Activated T-cell treated with anti-CD3 and anti-CD28 coated beads for 1 hour (primary cell): ENCODE data around the gene GARIN5A.
A peak's percentile ranks its signal among the peaks of the same experiment; 100 is the strongest.

Experiments
- DNase-seq: peaks from one replicate; pipeline ENCODE4 v3.0.0-alpha.2; 2020; ENCODE audit warnings: low read depth

GARIN5A gene

GRCh38 chr19:50433201-50434180 lies 43.2 kb downstream of the GARIN5A start:
- no peak for DNase-seq

DNA sequence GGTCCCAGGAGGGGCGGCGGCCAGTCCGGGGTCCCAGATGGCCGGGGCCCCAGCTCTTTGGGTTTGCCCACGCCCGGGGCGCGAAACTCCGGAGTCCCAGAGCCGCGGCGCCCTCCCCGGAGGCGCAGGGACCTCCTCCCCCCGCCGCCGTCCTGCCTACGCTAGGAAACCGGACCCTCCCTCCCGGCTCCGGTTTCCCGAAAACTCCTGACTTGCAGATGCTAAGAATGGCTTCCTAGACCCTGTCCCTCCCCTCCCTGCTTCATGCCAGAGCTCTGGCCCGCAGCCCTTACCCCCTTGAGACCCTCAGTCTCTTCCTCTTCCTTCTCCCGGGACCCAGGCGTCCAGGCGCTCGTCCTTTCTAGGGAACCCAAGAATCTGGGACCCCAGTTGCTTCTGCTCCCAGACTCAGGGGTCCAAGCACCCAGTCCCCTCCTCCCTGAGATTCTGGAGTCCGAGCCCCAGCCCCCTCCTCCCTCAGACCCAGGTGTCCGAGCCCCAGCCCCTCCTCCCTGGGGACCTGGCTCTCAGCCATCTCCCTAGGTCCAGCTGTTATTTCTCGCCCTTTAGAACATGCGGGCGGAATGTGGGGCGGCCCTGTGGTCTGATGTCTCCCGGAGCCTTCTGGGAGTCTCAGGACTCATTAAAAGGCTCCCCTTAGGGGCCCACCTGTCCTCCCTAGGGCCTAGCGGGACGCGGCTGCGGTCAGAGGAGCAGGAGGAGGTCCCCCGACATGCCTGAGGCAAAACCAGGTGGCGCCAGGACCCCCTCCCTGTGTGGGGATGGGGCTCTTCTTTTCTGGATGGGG lies 44.2 kb downstream of the GARIN5A start, which contains the start of gene MYBPC2:
Gene MYBPC2, plus strand, starts transcription at position 672 of the 808 bp plus-strand sequence. Its CDS starts 62 bp downstream, at position 734.
- DNase-seq = no peak

GRCh38 chr19:50431343-50432220 lies 45.1 kb downstream of the GARIN5A start:
- DNase-seq = peak; percentile 76

DNA sequence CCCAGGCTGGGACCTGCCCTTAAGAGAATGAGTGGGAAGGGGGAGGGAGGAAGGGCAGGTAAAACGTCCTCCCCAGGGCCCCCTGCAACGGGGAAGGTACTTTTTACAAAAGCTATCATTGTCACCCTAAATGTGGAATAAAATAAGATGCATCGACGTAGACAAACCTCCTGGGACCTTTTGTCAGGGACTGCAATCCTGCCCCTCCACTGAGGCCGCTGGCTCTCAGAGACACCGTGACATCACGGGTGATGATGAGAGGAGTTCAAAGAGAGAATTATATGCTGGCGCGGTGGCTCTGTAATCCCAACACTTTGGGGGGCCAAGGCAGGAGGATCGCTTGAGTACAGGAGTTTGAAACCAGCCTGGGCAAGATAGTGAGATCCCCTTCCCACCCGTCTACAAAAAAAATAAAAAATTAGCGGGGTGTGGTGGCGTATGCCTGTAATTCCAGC lies 45.7 kb downstream of the GARIN5A start:
- no peak for DNase-seq

GRCh38 chr19:50428772-50429463 lies 47.7 kb downstream of the GARIN5A start:
- DNase-seq = no peak

- no peak for DNase-seq
These were observed 48.6 kb downstream of the GARIN5A start for GRCh38 chr19:50427997-50428425.

DNA sequence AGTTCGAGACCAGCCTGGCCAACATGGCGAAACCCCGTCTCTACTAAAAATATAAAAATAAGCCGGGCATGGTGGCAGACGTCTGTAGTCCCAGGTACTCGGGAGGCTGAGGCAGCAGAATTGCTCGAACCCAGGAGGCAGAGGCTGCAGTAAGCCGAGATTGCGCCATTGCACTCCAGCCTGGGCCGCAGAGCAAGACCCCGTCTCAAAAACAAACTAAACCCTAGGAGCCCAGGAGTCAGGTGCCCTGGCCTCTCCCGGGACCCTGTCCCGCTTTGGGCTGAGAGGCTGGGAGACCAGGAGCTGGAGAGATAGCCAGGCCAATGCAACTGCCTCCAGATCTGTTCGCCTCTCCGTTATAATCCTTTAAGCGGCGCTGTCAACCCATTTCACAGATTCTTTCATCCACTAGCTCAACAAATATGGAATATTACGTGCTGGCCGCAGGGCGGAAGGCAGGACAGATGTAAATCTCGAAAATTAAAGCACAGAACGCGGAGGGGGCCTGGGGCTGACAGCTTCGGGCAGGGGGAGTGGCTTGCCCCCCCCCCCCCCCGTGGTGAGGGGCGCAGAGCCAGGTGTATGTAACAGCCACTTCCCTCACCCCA lies 49.2 kb downstream of the GARIN5A start:
- no peak for DNase-seq

DNA sequence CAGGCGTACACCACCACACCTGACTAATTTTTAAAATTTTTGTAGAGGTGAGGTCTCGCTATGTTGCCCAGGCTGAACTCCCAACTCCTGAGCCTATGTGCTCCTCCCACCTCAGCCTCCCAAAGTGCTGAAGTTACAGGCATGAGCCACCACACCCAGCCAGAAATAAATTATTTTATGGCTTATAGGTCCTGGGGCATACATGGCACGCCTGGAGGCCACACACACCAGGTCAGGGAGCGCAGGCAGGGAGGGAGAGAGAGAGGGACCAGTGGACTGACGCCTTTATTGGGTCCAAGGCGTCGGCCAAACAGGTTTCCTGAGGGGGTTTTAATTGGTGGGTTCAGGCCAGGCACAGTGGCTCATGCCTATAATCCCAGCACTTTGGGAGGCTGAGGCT lies 51.1 kb downstream of the GARIN5A start:
- no peak for DNase-seq

DNA sequence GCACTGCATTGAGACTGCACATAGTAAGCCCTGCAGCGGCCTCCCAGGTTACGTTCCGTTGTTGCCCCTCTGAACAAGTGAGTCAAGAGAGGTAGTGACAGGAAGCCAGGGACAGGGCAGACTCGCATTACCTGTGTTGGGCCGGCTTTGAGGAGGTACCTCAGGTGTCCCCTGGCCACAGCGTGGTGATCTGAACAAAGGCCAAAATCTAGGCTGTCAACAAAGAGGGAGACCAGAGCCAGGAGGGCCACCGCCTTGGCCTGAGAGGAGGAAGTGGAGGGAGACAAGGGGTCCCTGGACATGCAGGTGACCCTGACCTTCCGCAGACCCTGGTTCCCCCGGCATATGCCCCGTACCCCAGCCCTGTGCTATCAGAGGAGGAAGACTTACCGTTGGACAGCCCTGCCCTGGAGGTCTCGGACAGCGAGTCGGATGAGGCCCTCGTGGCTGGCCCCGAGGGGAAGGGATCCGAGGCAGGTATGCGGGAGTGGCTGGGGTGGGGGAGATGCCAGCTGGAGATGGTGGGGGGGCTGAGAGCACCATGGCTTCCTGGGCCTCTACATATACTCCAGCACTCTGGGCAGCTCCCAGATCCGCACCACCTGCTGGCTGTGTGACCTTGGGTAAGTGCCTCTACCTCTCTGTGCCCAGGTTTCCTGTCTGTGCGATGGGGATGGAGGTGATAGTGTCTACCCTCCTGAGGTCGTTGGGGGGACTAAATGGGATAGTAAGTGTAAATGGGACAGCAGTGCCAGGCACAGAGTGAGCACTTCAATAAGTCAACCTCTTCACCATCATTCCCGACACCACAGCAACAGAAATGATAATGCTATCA lies 53.2 kb downstream of the GARIN5A start:
- DNase-seq = no peak

DNA sequence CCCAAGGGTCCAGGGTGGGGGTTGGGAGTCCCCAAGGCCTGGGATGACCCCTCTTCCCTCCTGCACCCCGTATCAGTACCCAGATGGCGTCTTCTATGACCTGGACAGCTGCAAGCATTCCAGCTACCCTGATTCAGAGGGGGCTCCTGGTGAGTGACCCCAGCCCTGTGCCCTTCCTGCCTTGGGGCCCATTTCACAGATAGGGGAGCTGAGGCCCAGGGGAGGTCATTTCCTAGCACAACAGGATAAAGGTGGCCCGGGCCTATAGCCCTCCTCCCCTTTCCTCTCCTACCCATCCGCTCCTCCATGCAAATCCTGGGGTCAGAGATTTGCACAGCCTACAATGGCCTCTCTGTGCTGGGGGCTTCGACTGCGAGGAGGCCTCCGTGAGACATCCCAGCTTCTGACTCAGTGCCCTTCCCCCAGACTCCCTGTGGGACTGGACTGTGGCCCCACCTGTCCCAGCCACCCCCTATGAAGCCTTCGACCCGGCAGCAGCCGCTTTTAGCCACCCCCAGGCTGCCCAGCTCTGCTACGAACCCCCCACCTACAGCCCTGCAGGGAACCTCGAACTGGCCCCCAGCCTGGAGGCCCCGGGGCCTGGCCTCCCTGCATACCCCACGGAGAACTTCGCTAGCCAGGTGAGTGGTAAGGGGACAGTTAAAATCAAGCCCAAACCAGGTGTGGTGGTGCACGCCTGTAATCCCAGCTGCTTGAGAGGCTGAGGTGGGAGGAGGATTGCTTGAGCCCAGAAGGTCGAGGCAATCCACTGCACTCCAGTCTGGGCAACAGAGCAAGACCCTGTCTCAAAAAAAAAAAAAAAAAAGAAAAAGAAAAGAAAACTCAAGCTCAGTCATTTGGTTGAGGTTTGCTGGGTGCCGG lies 54.0 kb downstream of the GARIN5A start:
- DNase-seq = no peak

DNA sequence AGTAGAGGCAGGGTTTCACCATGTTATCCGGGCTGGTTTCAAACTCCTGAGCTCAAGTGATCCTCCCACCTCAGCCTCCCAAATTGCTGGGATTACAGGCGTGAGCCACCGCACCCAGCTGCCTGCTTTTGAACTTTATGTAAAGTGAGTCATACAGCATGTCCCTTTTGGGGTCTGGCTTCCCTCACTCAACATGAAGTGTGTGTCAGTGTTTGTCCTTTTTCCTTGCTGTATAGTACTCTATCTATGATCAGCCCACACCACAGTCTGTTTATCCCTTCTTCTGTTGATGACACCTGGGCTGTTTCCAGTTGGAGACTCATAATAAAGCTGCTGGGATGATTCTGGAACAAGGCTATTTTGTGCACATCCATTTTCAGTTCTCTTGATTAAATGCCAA lies 55.8 kb downstream of the GARIN5A start:
- no peak for DNase-seq

DNA sequence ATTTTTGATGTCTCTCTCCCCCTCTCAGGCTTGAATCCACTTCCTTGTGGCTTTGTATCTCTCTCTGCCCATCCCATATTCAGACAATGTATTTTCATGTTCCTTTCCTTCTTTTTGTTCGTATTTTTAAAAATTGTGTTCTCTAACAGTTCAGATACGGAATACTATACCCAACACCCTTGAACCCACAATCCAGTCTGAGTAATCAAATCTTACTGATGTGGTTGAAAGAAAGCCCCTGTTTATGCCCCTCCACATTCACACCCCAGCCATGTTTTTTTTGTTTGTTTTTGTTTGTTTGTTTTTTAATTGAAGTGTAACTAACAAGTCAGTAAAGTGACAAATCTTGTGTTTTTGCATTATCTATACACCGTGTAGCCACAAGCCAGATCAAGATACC lies 56.5 kb downstream of the GARIN5A start:
- no peak for DNase-seq

GRCh38 chr19:50419580-50420035 lies 57.0 kb downstream of the GARIN5A start:
- no peak for DNase-seq

- no peak for DNase-seq
These were observed 57.5 kb downstream of the GARIN5A start for GRCh38 chr19:50419022-50419579.

GRCh38 chr19:50418176-50419021 lies 58.2 kb downstream of the GARIN5A start, which contains the start of gene SPIB:
TSS of gene SPIB (plus strand) at chr19:50418938. CDS start at chr19:50418963, 25 bp downstream.
- DNase-seq = no peak

DNA sequence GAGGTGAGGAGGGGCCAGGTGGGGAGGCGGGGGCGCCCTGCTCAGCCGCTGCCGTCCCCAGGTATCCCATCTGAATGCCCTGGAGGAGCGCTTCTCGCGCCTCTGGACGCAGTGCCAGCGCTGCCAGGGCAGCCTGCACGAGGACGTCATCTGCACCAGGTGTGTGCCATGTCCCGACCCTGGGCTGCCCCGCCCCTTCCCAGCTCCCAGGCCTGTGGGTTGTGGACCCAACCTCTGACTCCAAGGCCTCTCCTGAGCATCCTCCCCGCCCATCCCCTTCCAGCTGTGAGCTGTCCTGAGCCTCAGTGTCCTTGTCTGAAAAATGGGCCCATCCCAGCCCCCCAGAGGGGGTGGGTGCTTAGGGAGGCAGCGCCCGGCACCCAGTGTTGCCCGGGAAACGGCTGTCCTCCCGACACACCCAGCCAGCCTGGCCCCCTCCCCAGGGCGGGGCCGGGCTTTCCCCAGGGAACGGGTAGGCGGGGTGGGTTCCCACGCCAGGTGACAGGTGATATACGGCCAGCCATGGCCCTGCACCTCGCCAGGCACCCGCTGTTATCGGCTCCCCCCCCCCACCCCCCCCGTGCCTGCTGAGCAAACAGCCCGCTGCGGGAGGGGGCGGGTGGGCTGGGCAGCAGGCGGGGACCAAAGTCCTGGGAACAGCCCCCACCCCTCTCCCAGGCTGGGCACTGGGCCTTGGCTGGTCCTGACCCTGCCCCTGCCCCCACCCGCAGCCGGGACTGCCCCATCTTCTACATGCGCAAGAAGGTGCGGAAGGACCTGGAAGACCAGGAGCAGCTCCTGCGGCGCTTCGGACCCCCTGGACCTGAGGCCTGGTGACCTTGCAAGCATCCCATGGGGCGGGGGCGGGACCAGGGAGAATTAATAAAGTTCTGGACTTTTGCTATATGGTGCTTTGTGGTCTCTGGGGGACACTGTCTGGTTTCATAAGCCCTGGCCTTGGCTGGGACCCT lies 59.3 kb downstream of the GARIN5A start:
- DNase-seq = no peak
